HG02870 (cell line): ENCODE results near the gene MCCC1.
"Not testable (repeated sequence)": the region's sequence is repeated elsewhere in the genome, so short reads cannot be mapped to it uniquely, and the experiment has no call there.

Experiments used
- ATAC-seq: cut with Tn5 transposase; IDR thresholded peaks from one replicate; pipeline ENCODE4 v1.9.1; 2021; ENCODE audit warnings: mild to moderate bottlenecking, moderate library complexity; ENCODE audit not compliant: unreplicated experiment

Gene MCCC1

GRCh38 chr3:183099026-183099837, at the start of gene MCCC1:
Gene MCCC1 (minus strand): TSS chr3:183099496. CDS start chr3:183099440, 56 bp downstream.
- peak; percentile 98 for ATAC-seq

- no peak for ATAC-seq
Observed at GRCh38 chr3:183148056-183148455, 48.8 kb upstream of the MCCC1 start.

- ATAC-seq = no peak
Observed at GRCh38 chr3:183144363-183144762, 45.1 kb upstream of the MCCC1 start.

DNA sequence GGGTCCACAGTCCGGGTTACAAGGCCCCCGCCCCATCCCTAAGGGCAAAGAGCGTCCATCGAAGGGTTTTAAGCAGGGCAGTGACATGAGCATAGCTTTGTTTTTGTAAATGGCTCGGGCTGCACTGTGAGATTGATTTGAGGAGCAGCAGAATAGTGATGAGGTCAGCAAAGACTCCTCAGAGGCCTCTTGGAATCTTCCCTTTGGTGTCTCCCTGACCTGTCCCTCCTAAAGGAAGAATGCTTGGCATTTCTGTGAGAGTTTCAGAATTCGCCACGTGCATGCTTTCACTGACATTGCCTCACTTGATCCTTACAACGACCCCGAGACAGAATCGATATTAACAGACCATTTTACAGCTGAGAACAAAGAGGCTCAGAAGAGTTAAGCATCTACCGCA, 42.9 kb upstream of the MCCC1 start:
- ATAC-seq = no peak

- ATAC-seq = no peak
Observed at GRCh38 chr3:183134844-183135243, 35.5 kb upstream of the MCCC1 start.

DNA sequence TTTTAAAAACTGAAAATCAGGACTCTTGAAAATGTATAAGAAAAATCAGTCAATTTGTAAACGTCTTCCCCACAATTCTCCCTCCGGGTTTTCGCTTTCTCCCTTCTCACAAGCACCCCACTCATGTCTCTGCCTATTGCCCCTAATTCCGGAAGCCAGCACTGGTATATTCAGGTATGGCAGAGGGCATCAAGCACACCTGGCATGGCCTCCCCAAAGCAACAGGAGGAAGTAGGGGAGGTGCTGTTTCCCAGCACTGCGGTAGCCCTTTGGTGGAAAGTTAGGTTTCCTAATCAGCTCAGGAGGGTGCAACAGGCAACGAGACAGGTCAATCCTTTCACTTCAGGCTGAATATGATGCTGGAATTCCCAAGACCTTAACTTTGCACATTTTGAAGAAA, 33.1 kb upstream of the MCCC1 start:
- ATAC-seq = no peak

- ATAC-seq = no peak
Observed at GRCh38 chr3:183131735-183132134, 32.4 kb upstream of the MCCC1 start.

GRCh38 chr3:183131186-183131725, 32.0 kb upstream of the MCCC1 start:
- no peak for ATAC-seq

GRCh38 chr3:183129243-183129642, 29.9 kb upstream of the MCCC1 start:
- ATAC-seq = no peak

DNA sequence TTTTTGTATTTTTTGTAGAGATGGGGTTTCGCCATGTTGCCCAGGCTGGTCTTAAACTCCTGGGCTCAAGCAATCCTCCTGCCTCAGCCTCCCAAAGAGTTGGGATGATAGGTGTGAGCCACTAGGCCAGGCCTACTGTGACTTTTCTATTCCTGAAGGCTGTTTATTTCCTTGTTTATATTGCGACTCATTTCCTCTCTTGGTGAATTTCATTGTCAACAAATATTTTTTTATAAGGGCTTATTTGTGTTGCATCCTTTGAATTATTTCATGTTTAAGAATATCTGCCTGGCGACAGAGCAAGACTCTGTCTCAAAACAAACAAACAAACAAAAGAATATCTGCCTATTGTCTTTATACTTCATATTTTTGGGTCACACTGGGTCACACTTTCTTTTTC, 29.4 kb upstream of the MCCC1 start:
- no peak for ATAC-seq

- no peak for ATAC-seq
Observed at GRCh38 chr3:183123891-183124290, 24.6 kb upstream of the MCCC1 start.

- no peak for ATAC-seq
Observed at GRCh38 chr3:183122257-183122932, 23.1 kb upstream of the MCCC1 start.

GRCh38 chr3:183120538-183121215, 21.4 kb upstream of the MCCC1 start:
- ATAC-seq = no peak

GRCh38 chr3:183117056-183117455, 17.8 kb upstream of the MCCC1 start:
- no peak for ATAC-seq

DNA sequence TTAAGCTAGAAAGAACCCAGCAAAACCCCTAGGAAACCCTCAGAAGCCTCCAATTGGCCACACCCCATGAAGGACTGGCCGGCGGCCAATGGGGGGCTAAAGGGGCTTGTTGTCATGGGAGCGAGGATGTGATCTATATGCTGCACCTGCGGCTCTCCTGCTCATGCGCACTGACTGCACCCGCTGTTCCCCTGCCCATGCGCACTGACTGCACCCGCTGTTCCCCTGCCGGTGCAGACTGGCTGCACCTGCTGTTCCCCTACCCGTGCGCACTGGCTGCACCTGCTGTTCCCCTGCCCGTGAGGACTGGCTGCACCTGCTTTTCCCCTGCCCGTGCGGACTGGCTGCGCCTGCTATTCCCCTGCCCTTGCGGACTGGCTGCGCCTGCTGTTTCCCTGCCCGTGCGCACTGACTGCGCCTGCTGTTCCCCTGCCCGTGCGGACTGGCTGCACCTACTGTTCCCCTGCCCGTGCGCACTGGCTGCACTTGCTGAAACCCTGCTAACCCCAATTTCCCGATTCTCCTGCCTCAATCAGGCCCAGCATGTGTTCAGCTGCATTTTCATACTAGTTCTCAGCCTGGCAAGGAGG, 16.8 kb upstream of the MCCC1 start:
- ATAC-seq = peak; percentile 94

GRCh38 chr3:183114384-183115178, 15.3 kb upstream of the MCCC1 start:
- no peak for ATAC-seq

DNA sequence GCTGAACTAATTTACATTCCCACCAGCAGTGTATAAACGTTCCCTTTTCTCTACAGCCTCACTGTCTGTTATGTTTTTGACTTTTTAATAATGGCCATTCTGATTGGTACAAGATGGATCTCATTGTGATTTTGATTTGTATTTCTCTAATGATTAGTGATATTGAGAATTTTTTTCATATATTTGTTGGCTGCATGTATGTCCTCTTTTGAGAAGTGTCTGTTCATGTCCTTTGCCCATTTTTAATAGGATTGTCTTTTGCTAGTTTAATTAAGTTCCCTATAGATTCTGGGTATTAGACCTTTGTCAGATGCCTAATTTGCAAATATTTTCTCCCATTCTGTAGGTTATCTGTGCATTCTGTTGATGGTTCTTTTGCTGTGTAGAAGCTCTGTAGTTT, 10.6 kb upstream of the MCCC1 start:
- ATAC-seq = not testable (repeated sequence)

DNA sequence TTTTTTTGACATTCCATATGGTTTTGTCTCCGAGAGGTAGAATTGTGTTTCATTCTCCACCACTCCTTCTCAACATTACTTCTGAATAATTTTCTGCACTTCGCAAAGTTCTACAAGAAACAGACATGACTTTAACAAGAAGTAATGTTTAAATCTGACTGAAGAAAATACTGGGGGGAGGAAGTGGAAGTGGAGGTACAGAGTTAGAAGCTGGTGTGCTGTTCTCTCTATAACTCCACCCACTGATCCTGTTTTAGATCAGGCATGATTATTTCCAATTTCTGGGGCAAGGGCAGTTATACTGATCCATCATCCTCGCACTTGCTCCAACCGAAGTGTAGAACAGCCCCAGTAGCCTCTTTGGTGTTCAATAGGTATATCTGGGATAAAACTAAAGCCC, 9.2 kb upstream of the MCCC1 start:
- ATAC-seq = no peak

- no peak for ATAC-seq
Observed at GRCh38 chr3:183108001-183108449, 8.7 kb upstream of the MCCC1 start.

GRCh38 chr3:183107372-183107771, 8.1 kb upstream of the MCCC1 start:
- not testable (repeated sequence) for ATAC-seq
